H1 (cell line): ENCODE results near the gene CACNA2D4. TPM values are rescaled to one million over a fixed set of nuclear protein-coding genes. Genes with fewer than 3 reads are reported as not detected.

Experiments
- CTCF ChIA-PET: fragments of 300-600 bp; sonication (Branson Sonifier 250); formaldehyde crosslinking; loops from one replicate; lab custom pipeline; 2021; ENCODE audit not compliant: partially characterized antibody; lab: Charles Lee
- POLR2A ChIA-PET: fragments of 300-600 bp; sonication (Branson Sonifier 250); formaldehyde crosslinking; loops from one replicate; lab custom pipeline; 2021; ENCODE audit warnings: inconsistent platforms; ENCODE audit not compliant: partially characterized antibody; lab: Charles Lee
- DNase-seq, 2 experiments: peaks; one replicate each; pipeline versions ENCODE4 v3.0.0 to v3.0.0-alpha.2; 2010 to 2022; ENCODE audit warnings: low spot score in 2 of 2, low read depth in 1 of 2, mixed read lengths in 1 of 2
- FAIRE-seq: peaks from 2 replicates; lab custom pipeline; 2011; peaks lifted over from hg19 to GRCh38; lab: Jason Lieb, UNC
- H2AFZ ChIP-seq: 2 replicates; pipeline ENCODE4 v1.8.1; 2012; ENCODE audit warnings: low read length, inconsistent platforms
- H2AK5ac ChIP-seq: 2 replicates; pipeline ENCODE4 v1.6.1; 2013; ENCODE audit warnings: low read depth, low read length
- H2BK120ac ChIP-seq: replicated peaks from 2 replicates; pipeline ENCODE3; 2013; ENCODE audit warnings: low read depth, low read length, inconsistent platforms
- H2BK12ac ChIP-seq: 2 replicates; pipeline ENCODE4 v1.6.1; 2013; ENCODE audit warnings: low read depth, low read length
- H2BK15ac ChIP-seq: 2 replicates; pipeline ENCODE4 v1.6.1; 2013; ENCODE audit warnings: low read length
- H2BK20ac ChIP-seq: 2 replicates; pipeline ENCODE4 v1.6.1; 2013; ENCODE audit warnings: low read length
- H2BK5ac ChIP-seq: 2 replicates; pipeline ENCODE4 v1.6.1; 2013; ENCODE audit warnings: low read depth, low read length
- H3K14ac ChIP-seq: 2 replicates; pipeline ENCODE4 v1.6.1; 2013; ENCODE audit warnings: inconsistent platforms; ENCODE audit not compliant: insufficient read length
- H3K18ac ChIP-seq: 2 replicates; pipeline ENCODE4 v1.6.1; 2013; ENCODE audit warnings: low read length; ENCODE audit errors: extremely low read depth
- H3K23ac ChIP-seq: 2 replicates; pipeline ENCODE4 v1.6.1; 2013; ENCODE audit warnings: inconsistent platforms; ENCODE audit not compliant: insufficient read length
- H3K23me2 ChIP-seq: 2 replicates; pipeline ENCODE4 v1.6.1; 2013; ENCODE audit warnings: low read depth, low read length
- H3K27ac ChIP-seq: 2 replicates; pipeline ENCODE4 v1.6.1; 2011; ENCODE audit warnings: low read depth, low read length, inconsistent platforms
- H3K27me3 ChIP-seq, 4 experiments: replicated peaks in 1 of 4; 1 replicate in 1 of 4; 2 replicates in 3 of 4; pipeline versions ENCODE4 v1.6.1 to v1.8.1; 2011 to 2013; ENCODE audit warnings: low read length in 3 of 4, mild to moderate bottlenecking in 3 of 4, inconsistent platforms in 2 of 4, mixed read lengths in 2 of 4, moderate library complexity in 1 of 4; ENCODE audit not compliant: control insufficient read depth in 3 of 4, insufficient read depth in 3 of 4; ENCODE audit errors: extremely low read depth in 1 of 4
- H3K36me3 ChIP-seq, 4 experiments: 2 replicates each; pipeline versions ENCODE4 v1.6.1 to v1.8.1; 2011 to 2013; ENCODE audit warnings: mild to moderate bottlenecking in 4 of 4, low read length in 3 of 4, moderate library complexity in 2 of 4, control low read depth in 1 of 4, inconsistent platforms in 1 of 4; ENCODE audit not compliant: insufficient read depth in 4 of 4, control insufficient read depth in 2 of 4
- H3K4ac ChIP-seq: replicated peaks from 2 replicates; pipeline ENCODE3; 2013; ENCODE audit warnings: low read length, low read depth, mixed read lengths, inconsistent platforms; ENCODE audit not compliant: insufficient read length
- H3K4me1 ChIP-seq, 4 experiments: replicated peaks in 1 of 4; 1 replicate in 1 of 4; 2 replicates in 3 of 4; pipeline versions ENCODE4 v1.6.1 to v1.8.1; 2011 to 2013; ENCODE audit warnings: low read length in 3 of 4, inconsistent platforms in 2 of 4, mixed read lengths in 1 of 4; ENCODE audit not compliant: insufficient read depth in 4 of 4, control insufficient read depth in 3 of 4
- H3K4me2 ChIP-seq, 2 experiments: 2 replicates each; pipeline versions ENCODE4 v1.6.1 to v1.8.1; 2011 to 2013; ENCODE audit warnings: low read depth in 2 of 2, low read length in 2 of 2, control low read depth in 1 of 2, inconsistent platforms in 1 of 2, mild to moderate bottlenecking in 1 of 2; ENCODE audit not compliant: insufficient read depth in 1 of 2
- H3K4me3 ChIP-seq, 4 experiments: fragments of 200-600, 300-600 bp in 1 of 4; sonication (generic), shearing (Covaris generic), sonication (Bioruptor Twin) in 1 of 4; 2 replicates each; pipeline versions ENCODE4 v1.5.1 to v1.8.1; 2011 to 2016; ENCODE audit warnings: low read length in 4 of 4, low read depth in 3 of 4, control low read depth in 2 of 4, inconsistent platforms in 2 of 4, mild to moderate bottlenecking in 2 of 4, mixed read lengths in 1 of 4, moderate library complexity in 1 of 4; ENCODE audit not compliant: insufficient read depth in 2 of 4; ENCODE audit errors: extremely low read depth in 1 of 4
- H3K56ac ChIP-seq: replicated peaks from 2 replicates; pipeline ENCODE3; 2013; ENCODE audit warnings: low read depth, mild to moderate bottlenecking, mixed read lengths, low read length, inconsistent platforms; ENCODE audit not compliant: insufficient read length
- H3K79me1 ChIP-seq: 2 replicates; pipeline ENCODE4 v1.6.1; 2013; ENCODE audit warnings: low read depth, low read length, control low read depth
- H3K79me2 ChIP-seq, 2 experiments: 2 replicates each; pipeline versions ENCODE4 v1.6.1 to v1.8.1; 2012 to 2013; ENCODE audit warnings: low read length in 2 of 2, mild to moderate bottlenecking in 2 of 2, inconsistent platforms in 1 of 2; ENCODE audit not compliant: insufficient read depth in 2 of 2, control insufficient read depth in 1 of 2
- H3K9ac ChIP-seq, 4 experiments: replicated peaks in 1 of 4; 1 replicate in 1 of 4; 2 replicates in 3 of 4; pipeline versions ENCODE4 v1.6.1 to v1.8.1; 2011 to 2013; ENCODE audit warnings: low read depth in 3 of 4, low read length in 3 of 4, control low read depth in 2 of 4, mild to moderate bottlenecking in 2 of 4, moderate library complexity in 2 of 4, inconsistent platforms in 1 of 4; ENCODE audit errors: extremely low read depth in 1 of 4
- H3K9me3 ChIP-seq, 2 experiments: 2 replicates each; pipeline versions ENCODE4 v1.6.1 to v1.8.1; 2012 to 2013; ENCODE audit warnings: mild to moderate bottlenecking in 2 of 2, moderate library complexity in 2 of 2, control low read depth in 1 of 2, inconsistent platforms in 1 of 2, low read depth in 1 of 2, low read length in 1 of 2, mixed read lengths in 1 of 2; ENCODE audit not compliant: insufficient read depth in 2 of 2
- H4K20me1 ChIP-seq, 2 experiments: replicated peaks in 1 of 2; 2 replicates each; pipeline versions ENCODE3 to v1.8.1; 2011 to 2013; ENCODE audit warnings: inconsistent platforms in 2 of 2, low read length in 2 of 2, mild to moderate bottlenecking in 1 of 2; ENCODE audit not compliant: insufficient read depth in 2 of 2, control insufficient read depth in 1 of 2
- H4K5ac ChIP-seq: 2 replicates; pipeline ENCODE4 v1.6.1; 2013; ENCODE audit warnings: low read length, low read depth, mixed read lengths, inconsistent platforms; ENCODE audit not compliant: insufficient read length
- H4K8ac ChIP-seq: 2 replicates; pipeline ENCODE4 v1.8.0; 2013; ENCODE audit warnings: mild to moderate bottlenecking, moderate library complexity, low read length, inconsistent platforms; ENCODE audit not compliant: insufficient read depth; ENCODE audit errors: extremely low read depth
- H4K91ac ChIP-seq: replicated peaks from 2 replicates; pipeline ENCODE3; 2013; ENCODE audit warnings: low read length, mixed read lengths, inconsistent platforms; ENCODE audit not compliant: insufficient read length
- GTF2F1 ChIP-seq: IDR thresholded peaks from 2 replicates; pipeline ENCODE4 v1.6.1; 2012; ENCODE audit warnings: low read depth, low read length, improper control_type of control experiment, borderline replicate concordance
- HDAC6 ChIP-seq: IDR thresholded peaks from one replicate; pipeline ENCODE4 v1.7.1; 2012; ENCODE audit warnings: low read depth, mild to moderate bottlenecking, inconsistent platforms, low read length, moderate library complexity
- RXRA ChIP-seq: IDR thresholded peaks from 2 replicates; pipeline ENCODE4 v1.6.1; 2011; ENCODE audit warnings: low read depth, mild to moderate bottlenecking, low read length, moderate library complexity; ENCODE audit not compliant: insufficient read depth
- SAP30 ChIP-seq: fragments of 300-600 bp; sonication (generic); IDR thresholded peaks from 2 replicates; pipeline ENCODE4 v1.7.1; 2012; ENCODE audit warnings: low read length, moderate library complexity, mild to moderate bottlenecking, inconsistent platforms; ENCODE audit not compliant: insufficient read depth, insufficient replicate concordance
- SIRT6 ChIP-seq: IDR thresholded peaks from one replicate; pipeline ENCODE4 v1.7.1; 2012; ENCODE audit warnings: low read length, inconsistent platforms
- SP2 ChIP-seq: IDR thresholded peaks from 2 replicates; pipeline ENCODE4 v1.6.1; 2012; ENCODE audit warnings: mild to moderate bottlenecking, low read length, inconsistent platforms
- SP4 ChIP-seq: IDR thresholded peaks from 2 replicates; pipeline ENCODE4 v1.6.1; 2012; ENCODE audit warnings: low read length, inconsistent platforms
- TEAD4 ChIP-seq: IDR thresholded peaks from 2 replicates; pipeline ENCODE4 v1.6.1; 2012; ENCODE audit warnings: low read depth, low read length, inconsistent platforms, mixed read lengths
- WGBS, 2 experiments: shearing (Covaris generic) in 1 of 2; methylation state at CpG; one replicate each; pipeline versions ENCODE4 v1.1.6 to v1.1.7; 2013 to 2015; ENCODE audit warnings: low lambda C conversion rate in 2 of 2, mixed read lengths in 2 of 2, inconsistent platforms in 1 of 2, low coverage in 1 of 2, missing lambda C conversion rate in 1 of 2; ENCODE audit not compliant: insufficient replicate concordance in 2 of 2, insufficient coverage in 1 of 2, insufficient read length in 1 of 2; ENCODE audit errors: extremely low coverage in 1 of 2, missing lambda C conversion rate in 1 of 2; 5-methylcytosine and 5-hydroxymethylcytosine counted together
- polyA plus RNA-seq, 7 experiments: library from polyadenylated mRNA; depleted of rRNA in 3 of 7; stranded (reverse) in 5 of 7; unstranded in 2 of 7; fragments of >200 nt in 5 of 7; fragments of 200-250 nt in 2 of 7; gene quantifications; 1 replicate in 5 of 7; 2 replicates in 1 of 7; 4 replicates in 1 of 7; pipeline versions ENCODE4 v1.2.1 to v1.2.3, GENCODE V29; 2011 to 2013; ENCODE audit warnings: missing spikeins in 2 of 7, mixed read lengths in 2 of 7
- total RNA-seq: library from RNA; stranded (reverse); fragmentation: NEBNext Ultra II Directional; extraction: Animal tissue kit (Norgen Biotek cat#: 25700); gene quantifications from 2 replicates; pipeline ENCODE4 v1.2.1, GENCODE V29; 2021

CACNA2D4 gene
- total and polyA plus RNA-seq, 2 of the 8 experiments (the other 6 are each of a cell fraction or from before 2014, with no cell fraction given), result 0.44 to 0.88 TPM

- no peak overlapping the region for H2BK12ac ChIP-seq
- peaks cover 0 to 2% of the 10 kb centered on the region in 2 experiments for H4K20me1 ChIP-seq
- 60% methylated on average over 1 of the region's 1 CpG; no CpG with 5 or more reads in 1 of the 2 experiments for WGBS, 2 experiments
- H2BK5ac ChIP-seq, result no peak overlapping the region
- H2BK15ac ChIP-seq, result no peak overlapping the region
- ChIA-PET POLR2A (no interaction called here), CTCF (interaction anchor here (1.2 to 1.5 kb wide), 2 partner anchors 146 to 312 kb away, joined by 3 read pairs; no protein-coding TSS in a partner anchor)
- no peak overlapping the region for H2BK20ac ChIP-seq
- H4K91ac ChIP-seq, result no peak overlapping the region
- H4K8ac ChIP-seq, result no peak overlapping the region
- H3K9me3 ChIP-seq, result no peaks in the 10 kb centered on the region
- H3K4me1 ChIP-seq, result peaks cover 1 to 6% (median 2%) of the 10 kb centered on the region in 4 experiments; a peak in 3 of 7 replicates
- H3K79me2 ChIP-seq, result no peaks in the 10 kb centered on the region
- H3K27me3 ChIP-seq, result no peaks in the 10 kb centered on the region
- H4K5ac ChIP-seq, result no peak overlapping the region
- H2BK120ac ChIP-seq, result no peak overlapping the region
- H3K4ac ChIP-seq, result no peak overlapping the region
- no peak for FAIRE-seq
- peak overlapping the region in 1 of 2 experiments; percentile 52; a peak in 2 of 4 replicates for H3K4me2 ChIP-seq
- peaks cover 2 to 27% (median 19%) of the 10 kb centered on the region in 4 experiments; a peak in 6 of 8 replicates for H3K36me3 ChIP-seq
- H3K23me2 ChIP-seq, result no peaks in the 10 kb centered on the region
- H2AK5ac ChIP-seq, result no peak overlapping the region
- no peaks in the 10 kb centered on the region for H3K79me1 ChIP-seq
- H3K27ac ChIP-seq, result no peak overlapping the region
- no peak overlapping the region for H3K14ac ChIP-seq
- no peak overlapping the region for H3K4me3 ChIP-seq
- H3K18ac ChIP-seq, result no peak overlapping the region
- H3K9ac ChIP-seq, result no peak overlapping the region
- H3K56ac ChIP-seq, result no peak overlapping the region
- H3K23ac ChIP-seq, result no peak overlapping the region
- no peak for DNase-seq
- no peak overlapping the region for H2AFZ ChIP-seq
- TF ChIP-seq SIRT6 (no peak), SAP30 (no peak), SP2 (no peak), HDAC6 (no peak), TEAD4 (no peak), SP4 (no peak), GTF2F1 (no peak), RXRA (no peak)
These were observed 28.6 kb upstream of the CACNA2D4 start for GRCh38 chr12:1947081-1947480.
